GM06990 (cell line): ENCODE data around the gene MYO9A.

ENCODE experiments used
- DNase-seq: peaks from one replicate; pipeline ENCODE4 v3.0.0-alpha.2; 2011; ENCODE audit not compliant: insufficient read length; ENCODE audit errors: extremely low read depth
- H3K27me3 ChIP-seq: replicated peaks from 2 replicates; pipeline ENCODE4 v1.6.0; 2011; ENCODE audit warnings: low read length; ENCODE audit not compliant: control insufficient read depth, insufficient read depth
- H3K36me3 ChIP-seq: 2 replicates; pipeline ENCODE4 v1.5.1; 2011; ENCODE audit warnings: low read length; ENCODE audit not compliant: control insufficient read depth, insufficient read depth
- H3K4me3 ChIP-seq: replicated peaks from 2 replicates; pipeline ENCODE4 v1.5.1; 2011; ENCODE audit warnings: low read depth, mild to moderate bottlenecking, control low read depth, low read length
- CTCF ChIP-seq: IDR thresholded peaks from 2 replicates; pipeline ENCODE4 v1.5.1; 2011; ENCODE audit warnings: low read length, control low read depth, mild to moderate bottlenecking, inconsistent platforms; ENCODE audit not compliant: insufficient read depth, poor library complexity, severe bottlenecking

Gene MYO9A

GRCh38 chr15:71932689-71933088 is 185.3 kb downstream of the MYO9A start:
- Histone ChIP-seq H3K36me3 (no peaks in the 10 kb centered on the region), H3K27me3 (no peaks in the 10 kb centered on the region), H3K4me3 (no peak overlapping the region)
- DNase-seq = no peak
- TF ChIP-seq CTCF = no peak

- Histone ChIP-seq H3K27me3 (no peaks in the 10 kb centered on the region), H3K4me3 (no peak overlapping the region), H3K36me3 (no peaks in the 10 kb centered on the region)
- no peak for TF ChIP-seq CTCF
- no peak for DNase-seq
Measured at GRCh38 chr15:71931261-71931660, 186.7 kb downstream of the MYO9A start.

GRCh38 chr15:71925145-71925544 is 192.8 kb downstream of the MYO9A start:
- DNase-seq = no peak
- Histone ChIP-seq H3K27me3 (no peaks in the 10 kb centered on the region), H3K36me3 (no peaks in the 10 kb centered on the region), H3K4me3 (no peak overlapping the region)
- TF ChIP-seq CTCF = no peak

DNA sequence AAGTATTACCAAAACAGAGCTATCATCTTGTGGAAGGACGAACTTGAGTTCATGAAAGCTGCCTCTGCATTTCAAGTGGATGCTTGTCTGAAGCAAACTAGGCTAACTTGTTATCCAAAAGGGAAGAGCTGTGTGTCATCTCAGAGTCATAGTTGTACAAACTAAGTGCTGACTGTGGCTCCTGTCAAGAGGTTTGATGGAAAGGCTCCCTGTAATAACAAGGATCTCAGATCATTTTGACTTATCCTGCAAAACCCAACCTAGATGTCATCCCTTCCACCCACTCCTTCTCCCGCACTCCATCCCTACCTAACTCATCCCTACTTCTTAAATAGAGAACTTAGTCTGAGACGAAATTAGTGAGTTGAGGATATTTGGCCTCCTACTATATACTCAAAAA is 196.8 kb downstream of the MYO9A start:
- Histone ChIP-seq H3K36me3 (no peaks in the 10 kb centered on the region), H3K27me3 (no peaks in the 10 kb centered on the region), H3K4me3 (no peak overlapping the region)
- no peak for TF ChIP-seq CTCF
- DNase-seq = no peak

- no peak for TF ChIP-seq CTCF
- DNase-seq = no peak
- Histone ChIP-seq H3K27me3 (no peaks in the 10 kb centered on the region), H3K4me3 (no peak overlapping the region), H3K36me3 (no peaks in the 10 kb centered on the region)
Measured at GRCh38 chr15:71920573-71920972, 197.4 kb downstream of the MYO9A start.

DNA sequence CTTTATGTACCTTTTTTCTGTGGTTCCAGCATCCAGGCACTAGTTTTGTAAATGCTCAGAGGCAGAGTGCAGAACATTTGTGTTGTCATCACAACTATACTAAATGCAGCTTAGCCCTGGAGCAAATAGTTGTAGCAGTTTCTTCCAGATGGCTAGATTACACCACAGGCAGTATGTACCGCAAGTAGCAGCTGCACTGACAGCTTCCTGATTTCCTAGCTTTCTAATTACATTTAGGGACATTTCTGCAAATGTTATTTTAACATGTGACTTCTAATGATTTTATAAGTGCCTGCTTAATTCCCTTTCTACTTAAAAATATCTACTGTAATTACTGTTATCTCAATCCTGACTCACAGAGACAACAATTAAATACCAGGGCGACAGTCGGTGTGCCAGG is 201.1 kb downstream of the MYO9A start:
- TF ChIP-seq CTCF = no peak
- DNase-seq = no peak
- Histone ChIP-seq H3K4me3 (no peak overlapping the region), H3K27me3 (no peaks in the 10 kb centered on the region), H3K36me3 (no peaks in the 10 kb centered on the region)
